HG03571 (cell line): Measurements from ENCODE around the gene IFT122.
"Not testable (repeated sequence)": the region's sequence is repeated elsewhere in the genome, so short reads cannot be mapped to it uniquely, and the experiment has no call there.

Experiments used
- ATAC-seq: cut with Tn5 transposase; IDR thresholded peaks from one replicate; pipeline ENCODE4 v1.9.1; 2021; ENCODE audit not compliant: unreplicated experiment

IFT122 gene

DNA sequence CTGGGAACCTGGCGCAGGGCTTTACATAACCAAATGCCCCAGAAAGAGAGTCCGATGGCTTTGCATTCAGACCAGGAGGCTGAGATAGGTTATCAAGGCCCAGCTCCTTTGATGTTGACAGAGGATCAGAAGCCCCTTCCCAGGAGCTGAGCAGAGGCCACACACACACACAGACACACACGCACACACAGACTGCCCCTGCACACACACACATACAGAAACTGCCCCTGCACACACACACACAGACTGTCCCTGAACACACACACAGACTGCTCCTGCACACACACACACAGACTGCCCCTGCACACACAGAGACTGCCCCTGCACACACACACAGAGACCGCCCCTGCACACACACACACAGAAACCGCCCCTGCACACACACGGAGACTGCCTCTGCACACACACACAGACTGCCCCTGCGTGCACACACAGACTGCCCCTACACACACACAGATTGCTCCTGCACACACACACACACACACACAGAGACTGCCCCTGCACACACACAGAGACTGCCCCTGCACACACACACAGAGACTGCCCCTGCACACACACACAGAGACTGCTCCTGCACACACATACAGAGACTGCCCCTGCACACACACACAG lies 75.9 kb downstream of the IFT122 start:
- ATAC-seq: not testable (repeated sequence)

DNA sequence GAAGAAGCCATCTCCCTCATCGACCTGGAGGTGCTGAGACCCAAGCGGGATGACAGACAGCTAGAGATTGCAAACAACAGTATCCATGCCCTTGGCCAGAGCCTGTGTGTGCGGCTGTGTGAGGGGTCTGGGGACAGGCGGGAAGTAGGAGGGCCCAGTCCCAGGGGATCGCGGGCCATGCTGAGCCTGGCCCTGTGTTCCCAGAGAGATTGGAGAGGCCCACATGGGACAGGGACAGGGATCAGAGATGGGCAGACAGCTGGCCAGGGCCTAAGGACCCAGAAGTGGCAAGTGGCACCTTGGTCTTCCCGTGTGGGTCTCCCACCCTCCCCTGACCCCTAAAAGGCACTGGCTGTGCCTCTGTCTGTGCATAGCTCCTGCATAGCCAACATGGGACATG lies 77.5 kb downstream of the IFT122 start:
- ATAC-seq: no peak

- no peak for ATAC-seq
Measured at GRCh38 chr3:129518038-129518561, 78.1 kb downstream of the IFT122 start.

GRCh38 chr3:129518581-129518980 lies 78.6 kb downstream of the IFT122 start:
- ATAC-seq: no peak

DNA sequence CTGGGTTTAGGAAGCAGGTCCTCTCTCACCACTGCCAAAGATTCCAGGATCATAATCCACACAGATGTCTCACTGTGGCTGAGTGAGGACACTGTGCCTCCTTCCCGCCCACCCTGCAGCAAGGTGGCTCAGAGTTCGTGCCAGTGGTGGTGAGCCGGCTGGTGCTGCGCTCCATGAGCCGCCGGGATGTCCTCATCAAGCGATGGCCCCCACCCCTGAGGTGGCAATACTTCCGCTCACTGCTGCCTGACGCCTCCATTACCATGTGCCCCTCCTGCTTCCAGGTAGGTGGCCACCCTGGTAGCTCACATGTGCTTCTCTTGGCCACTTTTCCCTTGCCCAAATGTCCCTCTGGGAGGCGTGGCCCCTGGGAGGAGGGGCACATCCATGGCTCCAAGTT lies 79.4 kb downstream of the IFT122 start:
- no peak for ATAC-seq

- no peak for ATAC-seq
Measured at GRCh38 chr3:129519896-129520715, 80.1 kb downstream of the IFT122 start.

DNA sequence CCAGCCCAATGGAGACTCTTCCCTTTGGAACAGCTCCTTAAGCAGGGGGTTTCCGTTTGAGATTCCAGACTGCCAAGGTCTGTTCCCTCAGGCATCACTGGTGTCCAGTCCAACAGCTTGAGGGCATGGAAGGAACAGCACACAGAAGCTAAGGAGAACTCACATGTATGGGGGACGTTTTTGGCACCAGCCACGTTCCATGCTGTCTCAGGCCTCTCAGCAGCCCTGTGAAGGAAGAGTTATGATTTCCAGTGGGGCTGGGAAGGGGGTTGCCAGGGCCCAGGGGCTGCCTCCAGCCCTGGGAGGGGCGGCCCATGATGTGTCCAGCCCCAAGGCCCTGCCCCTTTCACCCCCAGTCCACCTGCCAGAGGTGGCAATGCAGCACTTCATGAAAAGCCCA lies 80.9 kb downstream of the IFT122 start:
- ATAC-seq: no peak

DNA sequence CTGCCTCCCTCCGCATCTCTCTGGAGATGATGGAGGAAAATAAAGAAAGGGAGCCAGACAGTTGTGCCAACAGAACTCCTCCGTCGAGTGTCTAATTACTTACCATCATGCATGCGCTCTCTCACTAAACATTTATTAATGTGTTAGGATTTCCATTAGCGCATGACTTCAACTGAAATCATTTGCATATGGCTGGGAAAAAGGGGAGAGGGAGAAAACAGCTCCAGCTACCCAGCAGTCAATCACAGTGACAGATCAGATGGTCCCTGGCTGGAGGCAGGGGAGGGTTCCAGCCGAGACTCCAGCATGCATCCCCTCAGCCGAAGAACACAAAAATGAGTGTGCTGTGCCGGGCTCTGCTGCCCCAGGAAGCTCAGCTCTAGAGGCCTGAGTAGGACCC lies 81.6 kb downstream of the IFT122 start:
- no peak for ATAC-seq

DNA sequence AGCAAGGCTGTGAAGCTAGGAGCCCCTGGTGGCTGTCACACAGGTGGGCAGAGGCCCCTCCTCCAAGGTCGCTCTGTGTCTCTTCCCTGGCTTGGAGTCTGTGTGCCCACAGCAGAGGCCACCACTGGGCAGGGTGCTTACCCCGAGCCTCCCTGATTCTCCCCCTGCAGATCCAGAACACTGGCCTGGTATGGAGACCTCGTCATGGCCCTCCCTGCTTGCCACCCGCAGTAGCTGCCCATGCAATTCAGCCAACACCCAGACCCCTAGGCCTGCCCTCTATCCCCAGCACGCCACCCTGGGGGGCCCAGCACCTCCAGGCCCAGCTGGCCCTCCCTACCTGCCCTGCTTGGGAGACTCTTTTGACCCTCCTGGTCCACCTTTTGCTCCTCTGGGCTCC lies 82.9 kb downstream of the IFT122 start:
- ATAC-seq: no peak

DNA sequence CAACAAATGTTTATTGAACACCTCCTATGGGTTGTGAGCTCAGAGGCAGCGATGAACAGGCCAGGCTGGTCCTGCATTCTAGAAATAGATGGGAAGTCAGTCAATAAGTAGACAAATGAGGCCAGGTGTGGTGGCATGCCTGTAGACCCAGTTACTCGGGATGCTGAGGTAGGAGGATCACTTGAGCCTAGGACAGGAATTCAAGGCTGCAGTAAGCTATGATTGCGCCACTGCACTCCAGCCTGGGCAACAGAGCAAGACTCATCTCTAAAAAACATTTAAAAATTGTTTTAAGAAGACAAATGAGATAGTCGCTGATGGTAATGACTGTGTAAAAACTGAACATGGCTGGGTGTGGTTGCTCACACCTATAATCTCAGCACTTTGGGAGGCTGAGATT lies 84.1 kb downstream of the IFT122 start:
- ATAC-seq: no peak

DNA sequence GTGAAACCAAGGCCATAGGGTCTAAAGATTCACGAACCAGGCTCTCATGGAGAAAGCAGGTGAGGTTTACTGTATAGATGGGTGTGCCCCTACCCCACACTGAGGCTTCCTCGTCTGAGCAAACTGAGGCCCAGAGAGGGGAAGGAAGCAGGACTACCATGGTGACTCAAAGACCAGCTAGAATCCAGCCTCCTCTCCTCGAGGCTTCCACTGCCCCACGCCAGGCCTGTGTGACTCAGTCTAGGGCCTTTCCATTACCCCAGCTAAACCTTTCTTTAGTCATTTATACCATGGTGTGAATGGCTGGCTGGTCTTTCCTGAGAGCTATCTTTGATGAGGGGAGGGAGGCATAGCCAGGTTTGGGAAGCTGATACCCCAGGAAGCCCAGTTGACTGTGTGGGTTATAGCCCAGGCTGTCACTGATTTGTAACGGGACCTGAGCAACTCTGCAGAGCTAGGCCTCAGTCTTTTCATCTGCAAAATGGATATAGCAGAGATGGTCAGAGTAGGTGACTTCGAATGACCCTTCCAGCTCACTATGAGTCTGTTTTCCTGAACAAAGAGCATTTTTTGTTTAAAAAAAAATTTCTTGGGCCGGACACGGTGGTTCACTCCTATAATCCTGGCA lies 85.4 kb downstream of the IFT122 start:
- no peak for ATAC-seq

DNA sequence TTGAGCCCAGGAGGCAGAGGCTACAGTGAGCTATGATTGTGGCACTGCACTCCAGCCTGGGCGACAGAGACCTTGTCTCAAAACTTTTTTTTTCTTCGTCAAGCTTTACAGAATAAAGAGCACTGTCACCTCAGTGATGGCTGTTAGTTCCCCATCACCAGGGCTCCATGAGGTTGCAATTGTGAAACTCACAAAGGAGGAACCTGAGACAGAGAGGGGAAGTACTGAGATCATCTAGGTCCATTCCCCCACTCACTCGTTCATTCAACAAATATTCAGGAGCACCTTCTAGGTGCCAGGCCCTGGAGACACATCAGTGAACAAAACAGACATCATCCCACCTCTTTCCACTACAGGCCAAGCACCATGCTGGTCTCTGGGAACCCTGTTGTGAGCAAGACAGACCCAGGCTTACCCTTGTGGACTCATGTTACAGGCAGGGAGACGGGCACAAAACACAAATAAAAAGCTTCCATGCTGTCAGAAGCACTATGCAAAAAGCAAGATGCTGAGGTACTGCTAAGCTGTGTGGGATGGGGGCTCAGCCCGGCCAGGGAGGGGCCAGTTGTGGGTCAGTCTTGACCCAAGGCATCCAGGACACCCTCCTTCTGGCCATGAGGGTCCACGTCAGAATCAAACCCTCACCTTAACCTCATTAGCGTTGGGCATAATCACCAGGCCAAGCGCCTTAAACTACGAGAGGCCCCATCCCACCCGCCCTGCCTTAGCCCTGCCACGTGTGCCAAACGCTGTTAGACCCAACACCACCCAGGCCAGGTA lies 86.3 kb downstream of the IFT122 start:
- peak; percentile 92 for ATAC-seq

GRCh38 chr3:129527262-129527661 lies 87.2 kb downstream of the IFT122 start:
- ATAC-seq: no peak

DNA sequence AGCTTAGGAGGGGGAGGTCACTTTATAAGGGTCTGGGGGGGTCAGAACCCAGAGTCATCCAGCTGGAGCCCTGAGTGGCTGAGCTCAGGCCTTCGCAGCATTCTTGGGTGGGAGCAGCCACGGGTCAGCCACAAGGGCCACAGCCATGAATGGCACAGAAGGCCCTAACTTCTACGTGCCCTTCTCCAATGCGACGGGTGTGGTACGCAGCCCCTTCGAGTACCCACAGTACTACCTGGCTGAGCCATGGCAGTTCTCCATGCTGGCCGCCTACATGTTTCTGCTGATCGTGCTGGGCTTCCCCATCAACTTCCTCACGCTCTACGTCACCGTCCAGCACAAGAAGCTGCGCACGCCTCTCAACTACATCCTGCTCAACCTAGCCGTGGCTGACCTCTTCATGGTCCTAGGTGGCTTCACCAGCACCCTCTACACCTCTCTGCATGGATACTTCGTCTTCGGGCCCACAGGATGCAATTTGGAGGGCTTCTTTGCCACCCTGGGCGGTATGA lies 88.6 kb downstream of the IFT122 start, which contains the start of gene RHO:
RHO (plus strand) TSS at position 51 of the 512 bp plus-strand sequence; CDS start at position 146, 95 bp downstream.
- no peak for ATAC-seq

DNA sequence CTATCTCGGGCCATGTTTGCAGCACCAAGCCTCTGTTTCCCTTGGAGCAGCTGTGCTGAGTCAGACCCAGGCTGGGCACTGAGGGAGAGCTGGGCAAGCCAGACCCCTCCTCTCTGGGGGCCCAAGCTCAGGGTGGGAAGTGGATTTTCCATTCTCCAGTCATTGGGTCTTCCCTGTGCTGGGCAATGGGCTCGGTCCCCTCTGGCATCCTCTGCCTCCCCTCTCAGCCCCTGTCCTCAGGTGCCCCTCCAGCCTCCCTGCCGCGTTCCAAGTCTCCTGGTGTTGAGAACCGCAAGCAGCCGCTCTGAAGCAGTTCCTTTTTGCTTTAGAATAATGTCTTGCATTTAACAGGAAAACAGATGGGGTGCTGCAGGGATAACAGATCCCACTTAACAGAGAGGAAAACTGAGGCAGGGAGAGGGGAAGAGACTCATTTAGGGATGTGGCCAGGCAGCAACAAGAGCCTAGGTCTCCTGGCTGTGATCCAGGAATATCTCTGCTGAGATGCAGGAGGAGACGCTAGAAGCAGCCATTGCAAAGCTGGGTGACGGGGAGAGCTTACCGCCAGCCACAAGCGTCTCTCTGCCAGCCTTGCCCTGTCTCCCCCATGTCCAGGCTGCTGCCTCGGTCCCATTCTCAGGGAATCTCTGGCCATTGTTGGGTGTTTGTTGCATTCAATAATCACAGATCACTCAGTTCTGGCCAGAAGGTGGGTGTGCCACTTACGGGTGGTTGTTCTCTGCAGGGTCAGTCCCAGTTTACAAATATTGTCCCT lies 89.6 kb downstream of the IFT122 start:
- no peak for ATAC-seq

- no peak for ATAC-seq
Measured at GRCh38 chr3:129530251-129530791, 90.3 kb downstream of the IFT122 start.

DNA sequence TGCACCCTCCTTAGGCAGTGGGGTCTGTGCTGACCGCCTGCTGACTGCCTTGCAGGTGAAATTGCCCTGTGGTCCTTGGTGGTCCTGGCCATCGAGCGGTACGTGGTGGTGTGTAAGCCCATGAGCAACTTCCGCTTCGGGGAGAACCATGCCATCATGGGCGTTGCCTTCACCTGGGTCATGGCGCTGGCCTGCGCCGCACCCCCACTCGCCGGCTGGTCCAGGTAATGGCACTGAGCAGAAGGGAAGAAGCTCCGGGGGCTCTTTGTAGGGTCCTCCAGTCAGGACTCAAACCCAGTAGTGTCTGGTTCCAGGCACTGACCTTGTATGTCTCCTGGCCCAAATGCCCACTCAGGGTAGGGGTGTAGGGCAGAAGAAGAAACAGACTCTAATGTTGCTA lies 90.8 kb downstream of the IFT122 start:
- ATAC-seq: no peak

- ATAC-seq: no peak
Measured at GRCh38 chr3:129531699-129532098, 91.7 kb downstream of the IFT122 start.

DNA sequence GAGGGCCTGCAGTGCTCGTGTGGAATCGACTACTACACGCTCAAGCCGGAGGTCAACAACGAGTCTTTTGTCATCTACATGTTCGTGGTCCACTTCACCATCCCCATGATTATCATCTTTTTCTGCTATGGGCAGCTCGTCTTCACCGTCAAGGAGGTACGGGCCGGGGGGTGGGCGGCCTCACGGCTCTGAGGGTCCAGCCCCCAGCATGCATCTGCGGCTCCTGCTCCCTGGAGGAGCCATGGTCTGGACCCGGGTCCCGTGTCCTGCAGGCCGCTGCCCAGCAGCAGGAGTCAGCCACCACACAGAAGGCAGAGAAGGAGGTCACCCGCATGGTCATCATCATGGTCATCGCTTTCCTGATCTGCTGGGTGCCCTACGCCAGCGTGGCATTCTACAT lies 92.2 kb downstream of the IFT122 start:
- no peak for ATAC-seq

GRCh38 chr3:129533406-129533805 lies 93.4 kb downstream of the IFT122 start:
- ATAC-seq: no peak
